AG04449 (cell line): ENCODE data around the gene SVOP.

Experiments used
- CTCF ChIA-PET: fragments of 350-600 bp; formaldehyde crosslinking; extraction: SDS; loops from one replicate; lab custom pipeline; 2021; ENCODE audit warnings: antibody characterized with exemption; lab: Yijun Ruan, JAX
- POLR2A ChIA-PET: fragments of 400-600, 350-600 bp; formaldehyde crosslinking; extraction: SDS; loops from one replicate; lab custom pipeline; 2020; ENCODE audit warnings: antibody characterized with exemption, inconsistent platforms; lab: Yijun Ruan, JAX
- DNase-seq: peaks from one replicate; pipeline ENCODE4 v3.0.0-alpha.2; 2010; ENCODE audit warnings: low read depth, low spot score
- H3K4me3 ChIP-seq: 2 replicates; pipeline ENCODE4 v1.5.1; 2011; ENCODE audit warnings: low read depth, mild to moderate bottlenecking, control low read depth, low read length
- CTCF ChIP-seq: IDR thresholded peaks from one replicate; pipeline ENCODE4 v1.5.1; 2011; ENCODE audit warnings: mild to moderate bottlenecking, moderate library complexity, low read length, control low read depth, inconsistent platforms; ENCODE audit not compliant: insufficient read depth; ENCODE audit errors: missing control alignments

Gene SVOP

GRCh38 chr12:109020796-109021380, at the start of gene SVOP:
Gene SVOP, minus strand, starts transcription at chr12:109021068. Its CDS starts 200 bp downstream, at chr12:109020868.
- DNase-seq: peak; percentile 17
- ChIA-PET CTCF (interaction anchor here (1.0 kb wide), 1 partner anchor 356 kb away, joined by 3 read pairs; no protein-coding TSS in a partner anchor), POLR2A (no interaction called here)
- no peak within 1 kb of the TSS; the same call in 1 of the 2 replicates for H3K4me3 ChIP-seq
- TF ChIP-seq CTCF: no peak

GRCh38 chr12:109069307-109070271, 48.7 kb upstream of the SVOP start:
- DNase-seq: no peak
- ChIA-PET CTCF (interaction anchor here (2.2 kb wide), 1 partner anchor 23 kb away, joined by 6 read pairs; the partner anchor contains the start of gene ALKBH2), POLR2A (no interaction called here)

GRCh38 chr12:109065853-109066193, 45.0 kb upstream of the SVOP start:
- H3K4me3 ChIP-seq: no peak overlapping the region
- TF ChIP-seq CTCF: no peak
- DNase-seq: no peak
- ChIA-PET POLR2A (no interaction called here), CTCF (no interaction called here)

More at GRCh38 chr12:109069307-109070271, 48.7 kb upstream of the SVOP start:
- TF ChIP-seq CTCF: no peak
- no peak overlapping the region for H3K4me3 ChIP-seq

- no peak overlapping the region for H3K4me3 ChIP-seq
- no peak for DNase-seq
- ChIA-PET CTCF (interaction anchor here (2.2 kb wide), 1 partner anchor 28 kb away, joined by 5 read pairs; the partner anchor contains the start of gene ALKBH2), POLR2A (no interaction called here)
- no peak for TF ChIP-seq CTCF
Measured at GRCh38 chr12:109065154-109065852, 44.4 kb upstream of the SVOP start.

GRCh38 chr12:109064143-109064542, 43.3 kb upstream of the SVOP start:
- POLR2A ChIA-PET: no interaction called here
- no peak for TF ChIP-seq CTCF
- CTCF ChIA-PET: interaction anchor here (1.2 to 2.2 kb wide), 2 partner anchors 14 to 29 kb away, joined by 3 to 5 read pairs; partner anchors contain the start of gene ALKBH2
- no peak overlapping the region for H3K4me3 ChIP-seq
- no peak for DNase-seq
